HG03045 (cell line): ENCODE results near the gene DDX3Y.

Experiments
- ATAC-seq: cut with Tn5 transposase; IDR thresholded peaks from one replicate; pipeline ENCODE4 v1.9.1; 2021; ENCODE audit warnings: mild to moderate bottlenecking, moderate library complexity; ENCODE audit not compliant: unreplicated experiment

The DDX3Y gene

DNA sequence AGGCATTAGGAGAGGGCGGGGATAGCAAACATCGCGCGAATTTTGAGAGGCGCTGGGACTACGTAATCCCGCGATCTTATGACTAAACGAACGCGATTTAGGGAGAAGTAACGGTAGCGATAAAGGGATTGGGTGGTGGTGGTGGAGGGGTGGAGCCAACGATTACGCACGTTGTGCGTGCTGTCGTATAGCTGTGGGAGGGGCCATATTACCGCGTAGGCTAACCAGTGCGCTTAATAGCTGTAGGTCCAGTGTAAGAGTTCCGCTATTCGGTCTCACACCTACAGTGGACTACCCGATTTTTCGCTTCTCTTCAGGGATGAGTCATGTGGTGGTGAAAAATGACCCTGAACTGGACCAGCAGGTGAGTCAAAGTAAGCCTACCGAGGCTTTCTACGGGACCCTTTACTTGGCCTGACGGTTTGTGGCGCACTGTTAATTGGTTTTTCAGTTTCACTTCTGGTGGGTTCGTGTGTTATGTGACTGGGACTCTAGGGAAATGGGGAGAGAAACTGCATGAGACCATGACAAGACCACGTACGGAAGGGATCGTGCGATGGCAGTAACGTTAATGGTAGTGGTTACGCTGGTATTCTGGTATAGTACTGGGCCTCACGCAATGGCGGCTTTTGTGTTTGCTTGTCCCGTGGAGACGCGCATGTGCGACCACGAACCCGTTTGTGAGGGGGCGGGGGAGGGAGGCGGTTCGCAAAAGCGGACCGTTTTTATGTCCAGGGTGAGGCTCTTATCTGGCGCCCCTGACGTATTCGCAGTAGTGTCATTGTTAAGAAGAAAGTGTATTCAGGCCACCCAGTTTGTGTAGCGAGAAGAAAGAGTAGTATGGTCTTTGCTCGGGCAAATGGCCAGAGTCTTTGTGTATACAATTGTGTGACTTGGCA is at the start of gene DDX3Y:
TSS of gene DDX3Y (plus strand) at position 251 of the 899 bp plus-strand sequence. CDS start at position 320, 69 bp downstream.
- peak; percentile 89 for ATAC-seq

DNA sequence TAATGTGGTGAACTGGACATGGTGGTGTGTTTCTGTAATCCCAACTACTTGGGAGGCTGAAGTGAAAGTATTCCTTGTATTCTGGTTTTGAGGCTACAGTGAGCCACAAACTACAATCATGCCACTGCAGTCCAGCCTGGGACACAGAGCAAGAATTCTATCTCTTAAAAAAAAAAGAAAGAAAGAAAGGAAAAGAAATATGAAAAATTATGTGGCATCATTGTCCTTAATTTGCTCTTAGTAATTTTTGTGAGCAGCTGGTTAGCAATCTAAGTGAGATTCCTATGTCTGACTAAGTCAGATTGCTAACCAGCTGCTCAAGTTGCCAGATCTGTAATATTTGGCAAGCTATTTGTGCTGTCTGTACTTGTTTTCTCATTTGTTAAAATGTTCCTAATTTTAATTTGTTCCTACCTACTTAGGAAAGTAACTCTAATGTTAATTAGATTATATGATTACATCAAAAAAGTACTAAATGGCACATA is 48.8 kb upstream of the DDX3Y start:
- ATAC-seq, result no peak

DNA sequence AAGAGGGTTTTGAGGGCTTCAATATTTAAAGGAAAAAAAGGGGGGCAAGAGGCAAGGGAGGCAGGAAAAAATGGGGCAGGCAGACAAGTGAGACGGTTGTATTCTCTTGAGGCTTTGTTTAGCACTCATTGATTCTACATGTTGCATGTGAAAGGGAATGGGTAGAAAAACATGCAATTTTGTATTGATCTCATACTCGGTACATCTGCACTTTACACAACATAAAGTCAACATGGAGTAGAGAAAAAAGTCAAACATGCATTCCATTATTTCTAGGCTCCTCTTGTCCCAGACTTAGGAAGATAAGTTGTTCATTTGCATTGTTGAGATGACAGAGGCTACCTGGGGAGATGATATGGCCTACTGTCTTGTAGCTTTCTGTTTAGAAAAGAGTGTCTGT is 36.7 kb upstream of the DDX3Y start:
- no peak for ATAC-seq

DNA sequence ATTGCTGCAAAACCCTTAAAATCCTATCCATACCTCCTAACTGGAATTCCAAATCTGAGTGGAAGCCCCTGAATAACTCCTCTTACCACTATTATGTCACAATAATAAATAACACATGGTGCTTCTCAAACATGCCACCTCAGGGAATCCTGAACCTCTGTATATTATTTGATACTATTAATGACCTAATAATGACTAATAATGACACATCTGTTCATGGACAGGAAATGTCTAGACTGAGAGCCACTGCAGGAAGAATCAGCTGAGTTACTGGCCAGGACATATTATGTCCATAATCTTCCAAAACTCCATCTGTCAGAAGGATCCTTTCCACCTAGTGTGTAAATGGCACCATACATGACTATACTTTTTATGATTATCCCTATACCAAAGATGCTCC is 7.7 kb upstream of the DDX3Y start:
- ATAC-seq, result no peak

DNA sequence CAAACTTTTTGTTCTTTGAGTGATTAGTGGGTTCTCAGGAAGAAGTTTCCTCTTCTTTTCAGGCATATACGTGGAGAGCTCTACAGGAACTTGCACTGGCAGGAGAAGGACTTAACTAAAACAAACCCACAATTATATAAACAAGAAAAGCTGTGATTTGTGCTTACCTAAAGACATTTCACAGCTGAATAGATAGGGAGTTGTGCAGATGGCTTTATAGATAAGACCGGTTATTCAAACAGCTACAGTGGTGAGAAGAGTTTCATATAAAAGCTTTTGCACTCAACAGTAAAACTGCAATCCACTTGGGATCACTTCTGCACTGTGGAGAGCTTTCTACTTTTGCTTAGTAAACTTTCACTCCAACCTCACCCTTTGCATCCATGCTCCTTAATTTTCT is 6.1 kb upstream of the DDX3Y start:
- ATAC-seq, result no peak

DNA sequence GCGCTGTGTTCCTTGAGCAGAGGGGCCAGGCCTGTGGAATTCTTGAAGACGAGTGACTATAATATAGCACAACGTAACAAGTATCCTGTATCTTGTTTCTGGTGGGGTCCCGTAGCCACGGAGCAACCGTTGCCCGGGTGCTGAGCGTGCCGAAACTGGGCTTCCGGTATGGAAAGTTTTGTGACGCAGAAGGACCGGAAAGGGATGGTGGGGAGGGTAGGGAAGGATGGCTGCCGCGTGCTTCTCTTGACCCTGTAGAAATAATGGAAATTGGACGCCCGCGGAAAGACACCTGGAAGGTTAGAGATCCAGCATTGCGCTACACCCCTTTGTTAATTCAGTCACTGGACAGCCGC is 827 bp downstream of the DDX3Y start:
- peak; percentile 51 for ATAC-seq

DNA sequence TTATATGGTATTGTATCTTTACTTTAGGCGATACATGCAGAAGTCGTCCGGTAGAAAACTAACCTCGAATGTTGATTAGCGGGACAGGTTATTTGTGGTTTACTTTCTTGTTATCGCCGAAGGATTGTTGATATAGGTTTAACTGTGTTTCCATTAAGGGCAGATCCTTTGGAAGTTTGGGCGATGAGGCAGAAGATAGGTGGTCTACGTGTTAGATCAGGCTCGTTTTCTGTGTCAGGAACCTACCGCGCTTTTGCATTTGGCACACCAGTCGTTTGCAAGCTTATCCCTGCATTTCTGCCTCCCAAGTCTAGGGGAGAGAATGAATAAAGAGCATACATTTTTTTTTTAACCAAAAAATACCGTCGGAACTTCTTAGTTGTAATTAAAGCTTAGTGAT is 1.2 kb downstream of the DDX3Y start:
- no peak for ATAC-seq

DNA sequence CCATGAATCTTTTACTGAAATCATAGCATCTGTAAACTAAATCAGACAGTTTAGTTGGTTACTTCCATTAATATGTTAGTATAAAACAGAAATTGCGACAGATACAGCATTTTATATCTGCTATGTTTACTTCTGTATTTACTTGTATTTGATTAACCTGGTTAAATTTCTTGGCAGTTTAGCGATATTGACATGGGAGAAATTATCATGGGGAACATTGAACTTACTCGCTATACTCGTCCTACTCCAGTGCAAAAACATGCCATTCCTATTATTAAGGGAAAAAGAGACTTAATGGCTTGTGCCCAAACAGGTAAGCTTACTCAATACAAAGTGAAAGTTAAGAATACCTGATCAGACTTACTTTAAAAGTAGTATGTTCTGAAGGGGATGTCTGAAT is 8.9 kb downstream of the DDX3Y start:
- no peak for ATAC-seq

DNA sequence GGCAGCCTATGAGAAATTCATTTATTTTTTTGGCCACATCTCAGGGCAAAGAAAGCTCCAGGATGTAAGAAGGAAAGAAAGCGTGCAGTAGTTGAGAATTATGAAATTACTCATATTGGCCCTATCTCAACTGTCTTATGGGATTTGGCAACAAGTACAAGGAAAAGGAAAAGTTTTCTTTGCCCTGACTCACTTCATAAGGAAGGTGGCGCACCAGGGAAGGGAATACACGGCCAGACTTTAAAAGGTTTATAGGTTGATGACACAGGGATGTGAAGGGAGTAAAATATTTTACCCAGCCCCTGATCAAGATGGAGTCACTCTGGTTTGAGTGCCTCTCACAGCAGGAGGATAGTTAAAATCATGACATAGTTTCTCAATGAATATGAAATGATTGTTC is 23.4 kb downstream of the DDX3Y start:
- no peak for ATAC-seq

DNA sequence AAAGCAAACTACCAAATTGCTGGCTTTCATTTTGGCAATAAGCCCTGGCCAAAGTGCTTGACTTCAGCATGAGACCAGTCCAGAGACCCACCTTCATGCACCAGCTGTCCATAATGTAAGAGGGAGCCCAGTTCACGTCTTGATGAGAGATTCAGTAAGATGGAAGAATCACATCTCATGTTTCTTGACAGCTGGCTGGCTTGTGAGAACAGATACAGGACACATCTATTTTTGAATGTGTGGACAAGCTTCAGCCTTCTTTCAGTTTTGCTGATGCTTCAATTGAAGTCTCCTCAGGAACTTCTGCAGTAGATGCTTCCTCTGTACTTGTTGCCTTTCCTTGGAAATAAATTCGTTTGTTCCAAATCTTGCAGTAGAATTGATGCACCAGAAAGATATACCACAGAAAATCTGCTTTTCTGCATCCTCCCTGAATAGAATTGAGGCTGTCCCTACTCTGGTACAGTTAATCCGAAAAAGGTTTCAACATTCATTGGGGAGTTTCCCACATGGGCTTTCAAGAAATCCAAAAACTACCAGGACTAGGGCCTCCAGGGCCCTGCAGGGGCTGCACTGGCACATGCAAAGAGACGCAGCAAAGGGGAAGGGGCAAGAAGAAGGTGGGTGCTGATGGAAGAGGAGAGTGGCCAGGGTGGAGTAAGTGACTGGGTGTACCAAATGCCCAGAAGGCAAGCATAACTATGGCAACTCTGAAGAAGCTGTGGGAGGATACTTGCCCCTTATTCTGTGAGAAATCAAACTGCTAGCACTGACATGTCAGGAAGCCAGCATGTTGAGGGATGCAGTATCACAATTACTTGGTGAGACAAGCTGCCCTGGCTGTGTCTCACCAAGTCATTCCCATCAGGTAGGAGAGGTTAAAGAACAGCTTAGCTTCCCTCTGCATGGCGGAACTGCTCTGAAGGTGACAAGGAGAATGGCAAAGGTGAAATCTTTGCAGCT is 37.3 kb downstream of the DDX3Y start:
- no peak for ATAC-seq
